Measurements from ENCODE around the gene BANP.
"Not testable (repeated sequence)": the region's sequence is repeated elsewhere in the genome, so short reads cannot be mapped to it uniquely, and the experiment has no call there.

The BANP gene

DNA sequence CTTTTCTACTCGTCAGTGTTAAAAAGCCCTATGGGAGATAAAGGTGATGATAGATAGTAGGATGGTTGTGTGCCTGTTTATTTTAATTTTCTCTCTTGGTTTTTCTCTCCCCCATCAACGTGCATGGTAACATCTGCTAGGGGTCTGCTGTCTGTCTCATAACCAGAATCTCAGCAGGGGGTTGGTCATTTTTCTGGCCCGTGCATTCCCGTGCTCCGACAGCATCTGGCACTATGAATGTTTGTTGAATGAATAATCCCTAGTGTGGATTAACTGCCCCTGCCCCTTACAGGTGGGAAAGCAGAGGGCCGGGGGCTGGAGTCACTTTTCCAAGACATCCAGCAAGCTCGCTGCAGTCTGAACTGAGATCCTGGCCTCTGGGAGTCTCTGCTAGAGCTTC, 21.2 kb upstream of the BANP start:
- FAIRE-seq, result no peak
- TF ChIP-seq SPI1 (IDR thresholded peaks at IDR 0.05; ENCODE audit: low read depth, low read length) (no peak), TAF1 (IDR thresholded peaks at IDR 0.05; ENCODE audit: low read depth, low read length) (no peak), POU2F2 (IDR thresholded peaks at IDR 0.05; ENCODE audit: low read depth, low read length) (no peak), PAX5 (IDR thresholded peaks at IDR 0.05; ENCODE audit: insufficient read depth, low read length, severe bottlenecking) (no peak), POLR2A (IDR thresholded peaks at IDR 0.05; ENCODE audit: low read depth, low read length) (no peak)
- no peak for DNase-seq (ENCODE audit: insufficient read length, low spot score)

DNA sequence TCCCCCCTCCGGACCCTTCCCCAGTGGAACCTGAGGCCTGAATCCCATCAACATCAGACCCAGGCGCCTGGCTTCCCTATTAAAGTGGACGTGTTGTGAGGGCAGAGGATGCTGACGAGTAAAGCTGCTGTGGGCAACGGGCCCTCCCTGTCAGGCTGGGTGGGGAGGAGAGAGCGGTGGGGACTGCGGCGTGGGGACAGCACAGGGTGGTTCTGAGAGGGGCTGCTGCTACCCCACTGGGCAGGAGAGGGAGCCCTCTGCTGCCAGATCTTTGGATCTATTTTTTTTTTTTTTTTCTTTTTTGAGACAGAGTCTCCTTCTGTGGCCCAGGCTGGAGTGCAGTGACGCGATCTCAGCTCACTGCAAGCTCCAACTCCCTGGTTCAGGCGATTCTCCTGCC, 20.8 kb upstream of the BANP start:
- FAIRE-seq (no peak), DNase-seq (ENCODE audit: insufficient read length, low spot score) (no peak)
- no peak for TF ChIP-seq TAF1 (IDR thresholded peaks at IDR 0.05; ENCODE audit: low read depth, low read length)
- TF ChIP-seq POU2F2 (IDR thresholded peaks at IDR 0.05; ENCODE audit: low read depth, low read length), result no peak
- TF ChIP-seq SPI1 (IDR thresholded peaks at IDR 0.05; ENCODE audit: low read depth, low read length), result no peak
- no peak for TF ChIP-seq PAX5 (IDR thresholded peaks at IDR 0.05; ENCODE audit: insufficient read depth, low read length, severe bottlenecking)
- no peak for TF ChIP-seq POLR2A (IDR thresholded peaks at IDR 0.05; ENCODE audit: low read depth, low read length)
- TF ChIP-seq POLR2AphosphoS5 (IDR thresholded peaks at IDR 0.05; ENCODE audit: low read depth, low read length), result no peak

DNA sequence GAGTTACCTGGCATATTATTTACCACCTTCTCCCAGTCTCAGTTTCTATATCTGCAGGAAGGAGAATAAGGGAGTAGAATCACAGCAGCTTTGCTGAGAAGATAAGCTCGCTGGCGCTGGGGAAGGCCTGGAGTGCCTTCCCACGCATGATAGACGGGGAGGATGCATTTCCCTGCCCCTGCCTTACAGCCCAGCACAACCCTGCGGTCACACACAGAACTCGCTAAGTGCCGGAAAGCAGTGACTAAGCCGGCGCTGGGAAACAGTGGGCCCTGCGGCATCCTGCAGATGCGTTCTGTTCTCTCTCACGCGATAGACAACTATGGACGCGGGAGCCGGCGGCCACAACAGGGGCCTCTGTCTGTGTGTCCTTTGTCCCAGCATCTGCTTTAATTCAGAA, 19.7 kb upstream of the BANP start:
- FAIRE-seq (no peak), DNase-seq (ENCODE audit: insufficient read length, low spot score) (no peak)
- TF ChIP-seq POLR2AphosphoS5 (IDR thresholded peaks at IDR 0.05; ENCODE audit: low read depth, low read length), result no peak
- TF ChIP-seq SPI1 (IDR thresholded peaks at IDR 0.05; ENCODE audit: low read depth, low read length), result no peak
- TF ChIP-seq TAF1 (IDR thresholded peaks at IDR 0.05; ENCODE audit: low read depth, low read length), result no peak
- no peak for TF ChIP-seq POU2F2 (IDR thresholded peaks at IDR 0.05; ENCODE audit: low read depth, low read length)
- no peak for TF ChIP-seq PAX5 (IDR thresholded peaks at IDR 0.05; ENCODE audit: insufficient read depth, low read length, severe bottlenecking)
- TF ChIP-seq POLR2A (IDR thresholded peaks at IDR 0.05; ENCODE audit: low read depth, low read length), result no peak

DNA sequence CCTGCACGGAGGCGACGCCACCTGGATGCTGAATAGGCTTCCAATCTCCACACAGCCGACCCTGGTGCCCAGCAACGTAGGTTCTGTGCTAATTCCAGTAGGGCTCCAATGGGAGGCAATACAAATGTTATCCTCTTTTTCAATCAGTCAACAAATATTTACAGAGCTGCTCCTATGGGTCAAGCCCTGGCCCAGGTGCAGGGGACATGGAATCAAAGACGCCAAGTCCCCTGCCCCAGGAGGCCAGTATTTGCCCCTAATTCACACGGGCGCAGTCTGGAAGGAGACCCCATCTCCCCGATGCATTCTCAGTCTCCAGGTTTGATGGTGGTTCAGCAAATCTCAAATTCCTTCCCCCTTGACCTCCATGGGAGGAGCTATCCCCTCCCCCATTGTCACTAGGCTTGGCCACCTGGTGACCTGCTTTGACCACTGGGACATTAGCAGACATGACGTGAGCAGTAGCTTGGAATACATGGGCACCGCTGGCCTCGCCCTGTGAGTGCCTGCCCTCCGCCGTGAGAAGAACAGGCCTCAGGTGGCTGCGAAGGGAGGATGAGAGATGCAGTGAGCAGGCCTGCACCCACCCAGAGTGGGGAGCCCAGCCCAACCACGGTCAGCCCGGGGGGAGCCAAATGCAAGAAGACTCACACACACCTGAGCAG, 18.6 kb upstream of the BANP start:
- DNase-seq (ENCODE audit: insufficient read length, low spot score); FAIRE-seq: not testable (repeated sequence)

DNA sequence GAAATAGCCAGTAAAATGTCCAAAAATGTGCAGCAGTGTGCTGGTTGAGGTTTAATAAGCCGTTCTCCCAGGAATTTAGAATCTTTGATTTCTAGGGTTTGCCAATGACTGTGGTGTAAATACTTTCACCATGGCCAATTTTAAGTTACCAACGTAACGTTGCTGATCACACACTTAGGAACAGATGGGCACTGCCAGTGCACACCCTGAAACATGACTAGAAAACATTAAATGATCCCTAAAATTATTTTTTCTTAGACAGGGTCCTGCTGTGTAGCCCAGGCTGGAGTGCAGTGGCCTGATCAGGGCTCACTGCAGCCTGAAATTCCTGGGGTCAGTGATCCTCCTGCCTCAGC, 18.1 kb upstream of the BANP start:
- no peak for FAIRE-seq
- TF ChIP-seq SPI1 (IDR thresholded peaks at IDR 0.05; ENCODE audit: low read depth, low read length), result no peak
- no peak for DNase-seq (ENCODE audit: insufficient read length, low spot score)

DNA sequence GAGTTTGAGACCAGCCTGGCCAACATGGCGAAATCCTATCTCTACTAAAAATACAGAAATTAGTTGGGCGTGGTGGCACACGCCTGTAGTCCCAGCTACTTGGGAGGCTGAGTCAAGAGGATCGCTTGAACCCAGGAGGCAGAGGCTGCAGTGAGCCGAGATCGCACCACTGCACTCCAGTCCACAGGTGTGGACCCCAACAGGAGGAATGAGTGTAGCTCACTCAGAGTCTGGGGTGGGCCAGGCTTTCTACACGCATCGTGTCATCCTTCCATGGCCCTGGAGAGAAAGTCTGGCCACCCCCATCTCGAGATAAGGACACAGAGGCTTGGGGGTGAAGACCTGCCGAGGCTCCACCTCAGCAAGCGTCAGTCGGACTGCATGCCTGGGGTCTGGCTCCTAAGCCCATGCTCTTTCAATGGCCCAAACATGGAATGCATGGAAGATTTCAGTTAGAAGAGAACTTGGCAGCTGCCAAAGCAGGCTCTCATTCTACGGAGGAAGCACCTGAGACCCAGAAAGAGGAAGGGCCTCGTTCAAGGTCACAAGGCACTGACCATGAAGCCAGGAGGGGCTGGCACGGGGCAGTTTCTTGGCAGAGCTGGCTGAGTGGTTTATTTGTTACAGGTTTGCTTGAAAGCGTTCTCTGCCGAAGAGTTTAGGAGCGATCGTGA, 16.3 kb upstream of the BANP start:
- DNase-seq (ENCODE audit: insufficient read length, low spot score); FAIRE-seq: not testable (repeated sequence)
- 0 out of 2 replicates have a peak, but pooled peaks have one; percentile 19 for TF ChIP-seq SPI1 (IDR thresholded peaks at IDR 0.05; ENCODE audit: low read depth, low read length)

DNA sequence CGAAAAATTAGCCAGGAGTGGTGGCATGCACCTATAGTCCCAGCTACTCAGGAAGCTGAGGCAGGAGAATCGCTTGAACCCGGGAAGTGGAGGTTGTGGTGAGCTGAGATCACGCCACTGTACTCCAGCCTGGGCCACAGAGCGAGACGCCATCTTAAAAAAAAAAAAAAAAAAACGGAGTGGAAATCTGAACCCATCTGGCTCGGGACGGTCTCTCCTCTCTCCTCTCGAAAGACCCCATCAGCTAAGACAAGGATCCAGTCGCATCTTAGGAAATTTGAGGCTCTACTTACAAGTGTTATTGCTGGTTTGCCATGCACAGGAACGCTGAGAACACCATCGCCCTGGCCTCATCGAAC, 15.2 kb upstream of the BANP start:
- not testable (repeated sequence) for DNase-seq (ENCODE audit: insufficient read length, low spot score); FAIRE-seq

DNA sequence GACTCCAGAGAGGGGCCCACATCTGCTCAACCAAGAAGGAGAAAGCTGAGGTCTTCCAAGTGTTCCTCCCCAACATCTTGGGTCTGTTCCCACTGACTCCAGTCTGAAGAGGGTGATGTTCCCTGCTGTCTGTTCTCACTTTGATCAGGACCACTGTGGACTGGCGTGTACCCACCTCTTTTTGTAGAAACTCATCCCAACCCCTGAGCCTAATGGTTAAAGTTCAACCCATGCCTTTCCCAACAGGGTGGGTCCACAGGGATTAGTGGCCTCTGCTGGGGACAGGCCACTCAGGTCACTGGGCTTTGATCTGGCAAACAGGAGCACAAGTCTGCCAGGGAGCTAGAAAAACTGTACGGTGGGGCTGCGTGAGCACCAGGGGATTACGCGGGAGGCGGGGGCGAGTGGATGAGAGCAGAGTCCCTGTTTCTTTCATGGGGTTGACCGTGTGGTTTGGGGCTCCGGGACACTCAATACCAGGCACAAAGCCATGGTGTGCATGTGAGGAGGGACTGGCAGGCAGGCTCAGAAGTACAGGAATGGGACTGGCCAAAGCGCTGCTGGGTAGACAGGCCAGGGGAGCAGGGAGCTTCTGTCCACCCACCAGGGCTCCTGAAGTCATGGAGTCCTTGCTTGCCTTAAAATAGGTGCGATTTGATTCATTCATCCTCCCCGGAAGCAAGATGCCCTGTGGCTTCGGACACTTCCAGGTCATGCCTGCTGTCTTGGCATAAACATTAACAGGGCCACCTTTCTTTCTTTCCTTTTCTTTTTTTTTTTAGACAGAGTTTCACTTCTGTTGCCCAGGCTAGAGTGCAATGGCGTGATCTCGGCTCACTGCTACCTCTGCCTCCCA, 14.6 kb upstream of the BANP start, which contains the start of gene CA5A:
TSS of gene CA5A (minus strand) at position 155 of the 856 bp plus-strand sequence. CDS start at position 76, 79 bp downstream.
- FAIRE-seq, result no peak
- DNase-seq (ENCODE audit: insufficient read length, low spot score), result no peak
- no peak for TF ChIP-seq SPI1 (IDR thresholded peaks at IDR 0.05; ENCODE audit: low read depth, low read length)
- no peak for TF ChIP-seq PAX5 (IDR thresholded peaks at IDR 0.05; ENCODE audit: insufficient read depth, low read length, severe bottlenecking)
- no peak for TF ChIP-seq POU2F2 (IDR thresholded peaks at IDR 0.05; ENCODE audit: low read depth, low read length)
- no peak for TF ChIP-seq POLR2A (IDR thresholded peaks at IDR 0.05; ENCODE audit: low read depth, low read length)
- TF ChIP-seq POLR2AphosphoS5 (IDR thresholded peaks at IDR 0.05; ENCODE audit: low read depth, low read length), result no peak
- TF ChIP-seq TAF1 (IDR thresholded peaks at IDR 0.05; ENCODE audit: low read depth, low read length), result no peak

DNA sequence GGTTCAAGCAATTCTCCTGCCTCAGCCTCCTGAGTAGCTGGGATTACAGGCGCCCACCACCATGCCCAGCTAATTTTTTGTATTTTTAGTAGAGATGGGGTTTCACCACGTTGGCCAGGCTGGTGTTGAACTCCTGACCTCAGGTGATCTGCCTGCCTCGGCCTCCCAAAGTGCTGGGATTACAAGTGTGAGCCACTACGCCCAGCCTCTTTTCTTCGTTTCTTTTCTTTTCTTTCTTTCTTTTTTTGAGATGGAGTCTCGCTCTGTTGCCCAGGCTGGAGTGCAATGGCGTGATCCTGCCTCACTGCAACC, 14.0 kb upstream of the BANP start:
- DNase-seq (ENCODE audit: insufficient read length, low spot score); FAIRE-seq: not testable (repeated sequence)

DNA sequence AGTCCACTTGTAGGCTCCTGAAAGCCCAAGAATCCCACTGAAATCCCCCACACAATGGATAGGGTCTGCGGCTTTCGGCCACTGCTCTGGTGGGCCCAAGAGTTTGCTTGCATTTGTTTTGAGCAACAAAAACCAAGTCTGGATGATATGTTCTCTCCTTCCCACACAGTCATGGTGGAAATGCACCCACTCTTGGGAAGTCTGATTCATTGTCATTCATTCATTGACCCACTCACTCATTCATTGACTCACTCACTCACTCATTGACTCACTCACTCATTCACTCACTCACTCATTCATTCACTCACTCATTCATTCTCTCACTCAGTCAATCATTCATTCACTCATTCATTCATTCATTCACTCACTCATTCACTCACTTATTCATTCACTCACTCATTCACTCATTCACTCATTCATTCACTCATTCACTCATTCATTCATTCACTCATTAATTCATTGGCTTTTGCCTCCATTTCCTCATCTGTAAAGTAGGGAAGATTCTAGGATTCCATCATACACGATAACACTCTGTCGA, 12.8 kb upstream of the BANP start:
- no peak for TF ChIP-seq POU2F2 (IDR thresholded peaks at IDR 0.05; ENCODE audit: low read depth, low read length)
- no peak for TF ChIP-seq POLR2AphosphoS5 (IDR thresholded peaks at IDR 0.05; ENCODE audit: low read depth, low read length)
- TF ChIP-seq SPI1 (IDR thresholded peaks at IDR 0.05; ENCODE audit: low read depth, low read length), result no peak
- no peak for TF ChIP-seq PAX5 (IDR thresholded peaks at IDR 0.05; ENCODE audit: insufficient read depth, low read length, severe bottlenecking)
- TF ChIP-seq POLR2A (IDR thresholded peaks at IDR 0.05; ENCODE audit: low read depth, low read length), result no peak
- TF ChIP-seq TAF1 (IDR thresholded peaks at IDR 0.05; ENCODE audit: low read depth, low read length), result no peak
- FAIRE-seq, result no peak
- DNase-seq (ENCODE audit: insufficient read length, low spot score), result no peak
